GM18499 (cell line): ENCODE data around the gene TNS3.

Source experiments
- ATAC-seq: cut with Tn5 transposase; IDR thresholded peaks from one replicate; pipeline ENCODE4 v1.9.1; 2021; ENCODE audit warnings: moderate number of reproducible peaks; ENCODE audit not compliant: insufficient read depth, unreplicated experiment

The TNS3 gene

GRCh38 chr7:47492716-47493325 lies 89.1 kb downstream of the TNS3 start:
- no peak for ATAC-seq

- ATAC-seq: no peak
Observed at GRCh38 chr7:47490501-47491265, 91.2 kb downstream of the TNS3 start.

- ATAC-seq: no peak
Observed at GRCh38 chr7:47489624-47490023, 92.3 kb downstream of the TNS3 start.

- no peak for ATAC-seq
Observed at GRCh38 chr7:47488969-47489342, 93.0 kb downstream of the TNS3 start.

- ATAC-seq: no peak
Observed at GRCh38 chr7:47488201-47488968, 93.5 kb downstream of the TNS3 start.

- ATAC-seq: no peak
Observed at GRCh38 chr7:47485640-47486435, 96.1 kb downstream of the TNS3 start.

- ATAC-seq: no peak
Observed at GRCh38 chr7:47484923-47485639, 96.8 kb downstream of the TNS3 start.

- no peak for ATAC-seq
Observed at GRCh38 chr7:47484457-47484856, 97.5 kb downstream of the TNS3 start.

- ATAC-seq: no peak
Observed at GRCh38 chr7:47483604-47484273, 98.2 kb downstream of the TNS3 start.

GRCh38 chr7:47482013-47482875 lies 99.7 kb downstream of the TNS3 start:
- no peak for ATAC-seq

- ATAC-seq: no peak
Observed at GRCh38 chr7:47481541-47482012, 100.3 kb downstream of the TNS3 start.

- peak; percentile 65 for ATAC-seq
Observed at GRCh38 chr7:47480576-47481538, 101.1 kb downstream of the TNS3 start.

GRCh38 chr7:47479821-47480575 lies 101.9 kb downstream of the TNS3 start:
- ATAC-seq: no peak

GRCh38 chr7:47478926-47479711 lies 102.8 kb downstream of the TNS3 start:
- no peak for ATAC-seq

GRCh38 chr7:47478017-47478344 lies 103.9 kb downstream of the TNS3 start:
- no peak for ATAC-seq
